Sigmoid colon (tissue), 4 donors: ENCODE measurements around the gene LAPTM5.
A peak's percentile ranks its signal among the peaks of the same experiment; 100 is the strongest.

Experiments
- EP300 ChIP-seq, 4 donors: sonication (generic); formaldehyde crosslinking; IDR thresholded peaks; one replicate each; pipeline ENCODE4 v1.6.1; 2017; ENCODE audit warnings: antibody characterized with exemption in 4 of 4
- POLR2A ChIP-seq, 2 donors: fragments of 450-650 bp; IDR thresholded peaks; one replicate each; pipeline ENCODE4 v1.6.1; 2016; ENCODE audit warnings: antibody characterized with exemption in 2 of 2, mild to moderate bottlenecking in 2 of 2, moderate library complexity in 2 of 2
- POLR2AphosphoS5 ChIP-seq, 4 donors: sonication (generic); formaldehyde crosslinking; IDR thresholded peaks; one replicate each; pipeline ENCODE4 v1.6.1; 2017; ENCODE audit warnings: antibody characterized with exemption in 4 of 4
- TF ChIP-seq, protein P1 (sequence below), 4 experiments: fragments of 450-650 bp in 3 of 4; fragments of 200-600 bp in 1 of 4; IDR thresholded peaks; one replicate each; pipeline ENCODE4 v1.5.1; 2016 to 2019; ENCODE audit warnings: antibody characterized with exemption in 4 of 4, mild to moderate bottlenecking in 3 of 4, moderate library complexity in 2 of 4

DNA sequence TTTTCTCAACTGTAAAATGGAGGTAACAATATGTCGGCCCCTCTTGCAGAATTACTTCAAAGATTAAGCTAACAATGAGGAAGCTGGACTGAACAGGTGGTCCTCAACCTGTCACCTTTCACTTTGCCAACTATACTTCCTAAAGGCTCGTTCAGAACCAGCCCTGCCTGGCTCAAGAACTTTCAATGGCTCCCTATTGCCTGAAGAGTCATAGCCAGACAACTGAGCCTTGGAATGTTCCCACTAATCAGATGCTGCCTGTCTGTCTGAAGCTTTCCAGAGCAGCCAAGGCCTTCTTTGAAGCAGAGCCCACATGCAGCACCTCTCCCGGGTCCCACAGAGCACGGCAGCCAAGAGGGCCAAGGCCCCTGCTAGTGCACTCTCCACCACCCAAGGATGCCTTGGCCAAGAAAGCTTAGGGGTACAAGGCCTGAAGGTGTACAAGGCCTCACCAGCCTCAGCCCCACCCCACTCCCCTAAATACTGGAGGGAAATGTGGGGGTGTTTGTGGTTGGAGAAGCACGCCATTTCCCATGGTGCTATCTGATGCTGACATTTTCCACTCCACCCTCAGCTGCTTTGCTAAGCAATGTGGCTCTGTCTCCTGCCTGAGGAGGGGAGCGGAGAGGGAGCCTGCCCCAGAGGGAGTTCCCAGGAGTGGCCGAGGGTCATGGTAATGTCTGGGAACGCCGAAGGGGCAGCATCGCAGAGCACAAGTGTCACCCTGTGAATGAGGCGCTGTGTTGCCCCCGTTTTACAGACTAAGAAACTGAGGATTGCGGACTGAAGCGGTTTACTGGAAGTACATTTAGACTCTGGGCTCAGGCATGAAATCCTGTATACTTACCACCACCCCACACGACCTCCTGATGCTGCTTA is 8.2 kb upstream of the LAPTM5 start:
- TF ChIP-seq, protein P1, sequence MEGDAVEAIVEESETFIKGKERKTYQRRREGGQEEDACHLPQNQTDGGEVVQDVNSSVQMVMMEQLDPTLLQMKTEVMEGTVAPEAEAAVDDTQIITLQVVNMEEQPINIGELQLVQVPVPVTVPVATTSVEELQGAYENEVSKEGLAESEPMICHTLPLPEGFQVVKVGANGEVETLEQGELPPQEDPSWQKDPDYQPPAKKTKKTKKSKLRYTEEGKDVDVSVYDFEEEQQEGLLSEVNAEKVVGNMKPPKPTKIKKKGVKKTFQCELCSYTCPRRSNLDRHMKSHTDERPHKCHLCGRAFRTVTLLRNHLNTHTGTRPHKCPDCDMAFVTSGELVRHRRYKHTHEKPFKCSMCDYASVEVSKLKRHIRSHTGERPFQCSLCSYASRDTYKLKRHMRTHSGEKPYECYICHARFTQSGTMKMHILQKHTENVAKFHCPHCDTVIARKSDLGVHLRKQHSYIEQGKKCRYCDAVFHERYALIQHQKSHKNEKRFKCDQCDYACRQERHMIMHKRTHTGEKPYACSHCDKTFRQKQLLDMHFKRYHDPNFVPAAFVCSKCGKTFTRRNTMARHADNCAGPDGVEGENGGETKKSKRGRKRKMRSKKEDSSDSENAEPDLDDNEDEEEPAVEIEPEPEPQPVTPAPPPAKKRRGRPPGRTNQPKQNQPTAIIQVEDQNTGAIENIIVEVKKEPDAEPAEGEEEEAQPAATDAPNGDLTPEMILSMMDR (IDR thresholded peaks at IDR 0.05), result no peak
- TF ChIP-seq EP300 (IDR thresholded peaks at IDR 0.05) (no peak), POLR2A (IDR thresholded peaks at IDR 0.05) (no peak), POLR2AphosphoS5 (IDR thresholded peaks at IDR 0.05) (peak in 1 of 4 donors; percentile 9)
